Activated CD4-positive, alpha-beta memory T cell treated with anti-CD3 and anti-CD28 coated beads, Interleukin-2, amount 10 ng/mL, durations not matched to agents 7 days and 5 days (primary cell): Measurements from ENCODE around the gene P2RY6. TPM values are rescaled to one million over a fixed set of nuclear protein-coding genes. Genes with fewer than 3 reads are reported as not detected.

Experiments
- CTCF ChIA-PET: fragments of 350-600 bp; sonication (Branson Sonifier 250); formaldehyde crosslinking; loops from one replicate; lab custom pipeline; 2021; ENCODE audit warnings: antibody characterized with exemption, inconsistent platforms; lab: Charles Lee
- POLR2A ChIA-PET: fragments of 350-600 bp; sonication (Branson Sonifier 250); formaldehyde crosslinking; loops from one replicate; lab custom pipeline; 2021; ENCODE audit warnings: antibody characterized with exemption; lab: Charles Lee
- DNase-seq: peaks from one replicate; pipeline ENCODE4 v3.0.0-alpha.2; 2020
- H3K27ac Mint-ChIP-seq: one replicate; pipeline ENCODE4 v1.8.0; 2021; ENCODE audit warnings: mild to moderate bottlenecking, mixed read lengths
- H3K27me3 Mint-ChIP-seq: one replicate; pipeline ENCODE4 v1.8.0; 2021; ENCODE audit warnings: mixed read lengths
- H3K36me3 Mint-ChIP-seq: one replicate; pipeline ENCODE4 v1.8.0; 2021; ENCODE audit warnings: low read depth, mixed read lengths
- H3K4me1 Mint-ChIP-seq: one replicate; pipeline ENCODE4 v1.8.0; 2021; ENCODE audit warnings: mixed read lengths
- H3K4me3 Mint-ChIP-seq: one replicate; pipeline ENCODE4 v1.8.0; 2021; ENCODE audit warnings: mild to moderate bottlenecking, mixed read lengths
- H3K9me3 Mint-ChIP-seq: one replicate; pipeline ENCODE4 v1.8.0; 2021; ENCODE audit warnings: mixed read lengths
- total RNA-seq, 2 experiments: library from RNA; stranded (reverse); gene quantifications; one replicate each; pipeline ENCODE4 v1.2.3, GENCODE V29; 2021

The P2RY6 gene
- total RNA-seq, 2 experiments from 2014 or later: not detected

- no peaks in the 10 kb centered on the region for H3K36me3 Mint-ChIP-seq
- H3K27me3 Mint-ChIP-seq: no peaks in the 10 kb centered on the region
Observed at GRCh38 chr11:73324116-73324515, 52.0 kb downstream of the P2RY6 start.

GRCh38 chr11:73324665-73325035 is 52.5 kb downstream of the P2RY6 start:
- H3K4me3 Mint-ChIP-seq: no peak overlapping the region
- H3K4me1 Mint-ChIP-seq: no peaks in the 10 kb centered on the region
- H3K9me3 Mint-ChIP-seq: no peaks in the 10 kb centered on the region
- no peak overlapping the region for H3K27ac Mint-ChIP-seq
- no peak for DNase-seq
- POLR2A ChIA-PET: no interaction called here
- H3K27me3 Mint-ChIP-seq: no peaks in the 10 kb centered on the region
- H3K36me3 Mint-ChIP-seq: no peaks in the 10 kb centered on the region
- CTCF ChIA-PET: interaction anchor here (1.4 to 2.6 kb wide), 2 partner anchors 11 to 26 kb away, joined by 5 to 17 read pairs; no protein-coding TSS in a partner anchor

More at GRCh38 chr11:73324116-73324515, 52.0 kb downstream of the P2RY6 start:
- Mint-ChIP-seq H3K9me3 (no peaks in the 10 kb centered on the region), H3K27ac (no peak overlapping the region), H3K4me3 (no peak overlapping the region), H3K4me1 (no peaks in the 10 kb centered on the region)
- ChIA-PET CTCF (interaction anchor here (1.4 kb wide), 1 partner anchor 12 kb away, joined by 5 read pairs; no protein-coding TSS in a partner anchor), POLR2A (no interaction called here)
- no peak for DNase-seq

GRCh38 chr11:73325036-73325981 is 53.2 kb downstream of the P2RY6 start:
- no peak for DNase-seq
- Mint-ChIP-seq H3K4me3 (no peak overlapping the region), H3K27ac (no peak overlapping the region), H3K36me3 (no peaks in the 10 kb centered on the region), H3K27me3 (no peaks in the 10 kb centered on the region), H3K4me1 (no peaks in the 10 kb centered on the region), H3K9me3 (no peaks in the 10 kb centered on the region)
- ChIA-PET CTCF (interaction anchor here (0.7 to 2.6 kb wide), 3 partner anchors 10 to 26 kb away, joined by 3 to 17 read pairs (median 5); no protein-coding TSS in a partner anchor), POLR2A (no interaction called here)

GRCh38 chr11:73326929-73327811 is 55.0 kb downstream of the P2RY6 start:
- Mint-ChIP-seq H3K4me3 (no peak overlapping the region), H3K9me3 (no peaks in the 10 kb centered on the region), H3K27me3 (no peaks in the 10 kb centered on the region), H3K36me3 (no peaks in the 10 kb centered on the region), H3K4me1 (no peaks in the 10 kb centered on the region), H3K27ac (no peak overlapping the region)
- CTCF ChIA-PET: interaction anchor here (1.0 to 2.6 kb wide), 5 partner anchors 8 to 36 kb away, joined by 4 to 17 read pairs (median 4); no protein-coding TSS in a partner anchor
- POLR2A ChIA-PET: no interaction called here
- no peak for DNase-seq

GRCh38 chr11:73327812-73328364 is 55.8 kb downstream of the P2RY6 start:
- H3K36me3 Mint-ChIP-seq: no peaks in the 10 kb centered on the region
- H3K4me1 Mint-ChIP-seq: no peaks in the 10 kb centered on the region
- no peak overlapping the region for H3K27ac Mint-ChIP-seq
- H3K9me3 Mint-ChIP-seq: no peaks in the 10 kb centered on the region
- POLR2A ChIA-PET: no interaction called here
- CTCF ChIA-PET: interaction anchor here (0.9 to 2.1 kb wide), 4 partner anchors 7 to 27 kb away, joined by 4 to 9 read pairs (median 4); no protein-coding TSS in a partner anchor
- no peak for DNase-seq
- H3K27me3 Mint-ChIP-seq: no peaks in the 10 kb centered on the region
- no peak overlapping the region for H3K4me3 Mint-ChIP-seq

GRCh38 chr11:73330569-73331093 is 58.5 kb downstream of the P2RY6 start:
- H3K4me1 Mint-ChIP-seq: no peaks in the 10 kb centered on the region
- H3K27me3 Mint-ChIP-seq: no peaks in the 10 kb centered on the region
- ChIA-PET CTCF (interaction anchor here (1.0 to 1.5 kb wide), 2 partner anchors 21 to 23 kb away, joined by 3 to 4 read pairs; no protein-coding TSS in a partner anchor), POLR2A (no interaction called here)
- H3K27ac Mint-ChIP-seq: no peak overlapping the region
- no peak for DNase-seq
- H3K4me3 Mint-ChIP-seq: no peak overlapping the region
- H3K36me3 Mint-ChIP-seq: no peaks in the 10 kb centered on the region
- no peaks in the 10 kb centered on the region for H3K9me3 Mint-ChIP-seq

- ChIA-PET CTCF (interaction anchor here (1.2 kb wide), 1 partner anchor 24 kb away, joined by 4 read pairs; no protein-coding TSS in a partner anchor), POLR2A (no interaction called here)
- DNase-seq: no peak
- Mint-ChIP-seq H3K27ac (no peak overlapping the region), H3K4me1 (no peaks in the 10 kb centered on the region), H3K4me3 (no peak overlapping the region), H3K9me3 (no peaks in the 10 kb centered on the region), H3K27me3 (no peaks in the 10 kb centered on the region), H3K36me3 (no peaks in the 10 kb centered on the region)
Observed at GRCh38 chr11:73331138-73331916, 59.2 kb downstream of the P2RY6 start.

GRCh38 chr11:73333173-73333572 is 61.0 kb downstream of the P2RY6 start:
- Mint-ChIP-seq H3K36me3 (no peaks in the 10 kb centered on the region), H3K9me3 (no peaks in the 10 kb centered on the region), H3K4me3 (no peak overlapping the region), H3K4me1 (no peaks in the 10 kb centered on the region), H3K27ac (no peak overlapping the region), H3K27me3 (peaks cover 7% of the 10 kb centered on the region)
- POLR2A ChIA-PET: no interaction called here
- DNase-seq: no peak
- CTCF ChIA-PET: interaction anchor here (6.2 kb wide), 1 partner anchor 26 kb away, joined by 79 read pairs; the partner anchor contains the start of gene ARHGEF17

GRCh38 chr11:73333640-73334383 is 61.7 kb downstream of the P2RY6 start:
- H3K36me3 Mint-ChIP-seq: no peaks in the 10 kb centered on the region
- peaks cover 7% of the 10 kb centered on the region for H3K27me3 Mint-ChIP-seq
- H3K4me3 Mint-ChIP-seq: no peak overlapping the region
- DNase-seq: no peak
- H3K27ac Mint-ChIP-seq: no peak overlapping the region
- H3K9me3 Mint-ChIP-seq: no peaks in the 10 kb centered on the region
- ChIA-PET POLR2A (no interaction called here), CTCF (interaction anchor here (2.5 to 6.2 kb wide), 2 partner anchors 12 to 27 kb away, joined by 9 to 79 read pairs; partner anchors contain the start of gene ARHGEF17)
- no peaks in the 10 kb centered on the region for H3K4me1 Mint-ChIP-seq

GRCh38 chr11:73334384-73335203 is 62.5 kb downstream of the P2RY6 start:
- H3K9me3 Mint-ChIP-seq: no peaks in the 10 kb centered on the region
- H3K27ac Mint-ChIP-seq: no peak overlapping the region
- POLR2A ChIA-PET: interaction anchor here (0.6 to 1.1 kb wide), 2 partner anchors 28 to 279 kb away, joined by 3 to 5 read pairs; no protein-coding TSS in a partner anchor
- no peaks in the 10 kb centered on the region for H3K36me3 Mint-ChIP-seq
- H3K4me3 Mint-ChIP-seq: no peak overlapping the region
- H3K4me1 Mint-ChIP-seq: no peaks in the 10 kb centered on the region
- no peak for DNase-seq
- CTCF ChIA-PET: interaction anchor here (0.7 to 6.2 kb wide), 22 partner anchors 7 to 410 kb away, joined by 3 to 79 read pairs (median 4); partner anchors contain the start of gene ARHGEF17
- H3K27me3 Mint-ChIP-seq: peaks cover 7% of the 10 kb centered on the region
